Lower lobe of right lung (tissue), 2 donors: ENCODE measurements around the gene PGLYRP4. TPM values are rescaled to one million over a fixed set of nuclear protein-coding genes. Genes with fewer than 3 reads are reported as not detected.

Experiments
- ATAC-seq, 2 donors: fragments of 200-7000 bp; cut with Tn5 transposase; one replicate each; pipeline ENCODE4 v1.9.1; 2020 to 2022; ENCODE audit warnings: mild to moderate bottlenecking in 2 of 2, moderate library complexity in 2 of 2
- DNase-seq: peaks from one replicate; pipeline ENCODE4 v3.0.0-alpha.2; 2020
- H3K27ac ChIP-seq: fragments of 200-600 bp; one replicate; pipeline ENCODE4 v1.8.0; 2022
- H3K27me3 ChIP-seq: fragments of 200-600 bp; one replicate; pipeline ENCODE4 v1.8.0; 2022; ENCODE audit warnings: low read depth
- H3K36me3 ChIP-seq: fragments of 200-600 bp; one replicate; pipeline ENCODE4 v1.8.0; 2022; ENCODE audit warnings: mild to moderate bottlenecking
- H3K4me1 ChIP-seq: fragments of 200-600 bp; one replicate; pipeline ENCODE4 v1.8.0; 2022
- H3K4me3 ChIP-seq: fragments of 200-600 bp; one replicate; pipeline ENCODE4 v1.8.0; 2022; ENCODE audit warnings: mild to moderate bottlenecking
- H3K9me3 ChIP-seq: fragments of 200-600 bp; one replicate; pipeline ENCODE4 v1.8.0; 2022
- intact Hi-C: fragments of 100-400 bp; cut with DNase I; formaldehyde crosslinking; loops from one replicate; pipeline ENCODE4 v1.11.0; 2022
- long read RNA-seq: library from polyadenylated mRNA; unstranded; transcript quantifications from one replicate; pipeline ENCODE4 v2.0.0, GENCODE V29; 2021
- total RNA-seq: library from RNA; stranded (reverse); fragmentation: NEBNext Ultra II Directional; extraction: Animal tissue kit (Norgen Biotek cat#: 25700); gene quantifications from one replicate; pipeline ENCODE4 v1.2.1, GENCODE V29; 2021
- TF ChIP-seq, protein P1 (sequence below): fragments of 200-600 bp; IDR thresholded peaks from one replicate; pipeline ENCODE4 v1.8.0; 2022; ENCODE audit warnings: antibody characterized with exemption, mild to moderate bottlenecking
- donor health status: DM: no; HTN: yes; CAD: no; lungs with severe emphysema.

Gene PGLYRP4, protein sequence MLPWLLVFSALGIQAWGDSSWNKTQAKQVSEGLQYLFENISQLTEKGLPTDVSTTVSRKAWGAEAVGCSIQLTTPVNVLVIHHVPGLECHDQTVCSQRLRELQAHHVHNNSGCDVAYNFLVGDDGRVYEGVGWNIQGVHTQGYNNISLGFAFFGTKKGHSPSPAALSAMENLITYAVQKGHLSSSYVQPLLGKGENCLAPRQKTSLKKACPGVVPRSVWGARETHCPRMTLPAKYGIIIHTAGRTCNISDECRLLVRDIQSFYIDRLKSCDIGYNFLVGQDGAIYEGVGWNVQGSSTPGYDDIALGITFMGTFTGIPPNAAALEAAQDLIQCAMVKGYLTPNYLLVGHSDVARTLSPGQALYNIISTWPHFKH
- total RNA-seq: 0.30 TPM
- long read RNA-seq: 0 reads

GRCh38 chr1:153348511-153349362 lies at the start of gene PGLYRP4:
TSS of gene PGLYRP4 (minus strand) at chr1:153348841. CDS start at chr1:153347932, 909 bp downstream.
- ATAC-seq: no peak
- Histone ChIP-seq H3K4me1 (peaks cover 23% of the 10 kb centered on the region), H3K27me3 (peaks cover 28% of the 10 kb centered on the region), H3K9me3 (no peaks in the 10 kb centered on the region), H3K4me3 (no peak within 1 kb of the TSS), H3K36me3 (no peaks in the 10 kb centered on the region), H3K27ac (no peak within 1 kb of the TSS)
- no peak for DNase-seq
- intact Hi-C loops: no loop called here
- TF ChIP-seq, protein P1, sequence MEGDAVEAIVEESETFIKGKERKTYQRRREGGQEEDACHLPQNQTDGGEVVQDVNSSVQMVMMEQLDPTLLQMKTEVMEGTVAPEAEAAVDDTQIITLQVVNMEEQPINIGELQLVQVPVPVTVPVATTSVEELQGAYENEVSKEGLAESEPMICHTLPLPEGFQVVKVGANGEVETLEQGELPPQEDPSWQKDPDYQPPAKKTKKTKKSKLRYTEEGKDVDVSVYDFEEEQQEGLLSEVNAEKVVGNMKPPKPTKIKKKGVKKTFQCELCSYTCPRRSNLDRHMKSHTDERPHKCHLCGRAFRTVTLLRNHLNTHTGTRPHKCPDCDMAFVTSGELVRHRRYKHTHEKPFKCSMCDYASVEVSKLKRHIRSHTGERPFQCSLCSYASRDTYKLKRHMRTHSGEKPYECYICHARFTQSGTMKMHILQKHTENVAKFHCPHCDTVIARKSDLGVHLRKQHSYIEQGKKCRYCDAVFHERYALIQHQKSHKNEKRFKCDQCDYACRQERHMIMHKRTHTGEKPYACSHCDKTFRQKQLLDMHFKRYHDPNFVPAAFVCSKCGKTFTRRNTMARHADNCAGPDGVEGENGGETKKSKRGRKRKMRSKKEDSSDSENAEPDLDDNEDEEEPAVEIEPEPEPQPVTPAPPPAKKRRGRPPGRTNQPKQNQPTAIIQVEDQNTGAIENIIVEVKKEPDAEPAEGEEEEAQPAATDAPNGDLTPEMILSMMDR: no peak

- no peak overlapping the region for H3K27ac ChIP-seq
- H3K4me1 ChIP-seq: no peaks in the 10 kb centered on the region
- intact Hi-C loops: no loop called here
- ATAC-seq (no peak), DNase-seq (no peak)
- no peaks in the 10 kb centered on the region for H3K9me3 ChIP-seq
- H3K4me3 ChIP-seq: no peak overlapping the region
- no peaks in the 10 kb centered on the region for H3K36me3 ChIP-seq
- TF ChIP-seq, protein P1: no peak
- H3K27me3 ChIP-seq: peaks cover 8% of the 10 kb centered on the region
Measured at GRCh38 chr1:153397924-153398651, 49.4 kb upstream of the PGLYRP4 start.

DNA sequence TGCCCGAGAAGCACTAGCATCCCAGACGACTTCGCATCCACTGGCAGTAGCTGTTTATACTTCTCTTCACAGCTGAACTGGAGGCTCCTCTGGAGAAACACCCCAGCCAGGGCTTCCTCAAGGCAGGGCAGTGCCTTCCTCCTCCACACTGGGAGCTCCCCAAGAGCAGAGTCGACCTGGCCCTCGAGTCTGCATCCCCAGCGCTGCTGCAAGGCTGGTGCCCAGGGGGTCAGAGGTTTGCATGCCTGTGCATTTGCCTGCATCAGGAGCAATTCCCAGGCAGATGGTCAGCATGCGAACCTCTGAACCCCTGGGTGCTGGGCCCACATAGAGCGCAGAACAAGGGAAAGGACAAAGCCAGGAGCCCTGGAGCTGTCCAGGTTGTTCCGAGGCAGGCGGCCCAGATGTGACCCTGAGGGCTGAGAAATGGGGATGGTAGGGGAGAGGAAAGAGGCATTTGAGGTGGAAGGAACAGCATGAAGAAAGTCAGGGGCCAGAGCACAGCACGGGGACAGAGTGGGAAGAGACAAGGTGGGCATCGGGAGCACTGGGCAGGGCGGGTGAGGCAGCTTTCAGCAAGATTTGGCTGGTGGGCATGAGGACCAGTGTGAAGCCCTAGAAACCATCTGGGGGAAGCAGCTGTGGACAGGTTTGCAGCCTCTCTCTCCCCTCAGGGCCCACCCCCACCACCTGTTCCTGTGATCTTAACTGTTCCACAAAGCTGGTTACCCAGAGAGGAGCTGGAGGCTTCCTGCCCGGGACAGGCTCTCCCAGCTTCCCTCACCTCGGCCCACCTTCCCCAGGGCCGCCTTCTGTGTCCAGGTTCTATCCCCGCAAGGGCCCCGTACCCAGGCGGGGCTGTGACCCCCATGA lies 48.6 kb upstream of the PGLYRP4 start:
- TF ChIP-seq, protein P1: no peak
- ATAC-seq: no peak
- no peak for DNase-seq
- Histone ChIP-seq H3K4me1 (no peaks in the 10 kb centered on the region), H3K27me3 (peaks cover 8% of the 10 kb centered on the region), H3K9me3 (no peaks in the 10 kb centered on the region), H3K36me3 (no peaks in the 10 kb centered on the region), H3K27ac (no peak overlapping the region), H3K4me3 (no peak overlapping the region)
- intact Hi-C loops: no loop called here

GRCh38 chr1:153396461-153396860 lies 47.8 kb upstream of the PGLYRP4 start:
- TF ChIP-seq, protein P1: no peak
- DNase-seq (no peak), ATAC-seq (no peak)
- no peak overlapping the region for H3K4me3 ChIP-seq
- intact Hi-C loops: no loop called here
- H3K27me3 ChIP-seq: peaks cover 8% of the 10 kb centered on the region
- no peak overlapping the region for H3K27ac ChIP-seq
- H3K36me3 ChIP-seq: no peaks in the 10 kb centered on the region
- H3K4me1 ChIP-seq: peaks cover 6% of the 10 kb centered on the region
- H3K9me3 ChIP-seq: no peaks in the 10 kb centered on the region
